ENCODE data around the gene CCDC171.
"Not testable (repeated sequence)": the region's sequence is repeated elsewhere in the genome, so short reads cannot be mapped to it uniquely, and the experiment has no call there.

CCDC171 gene

GRCh38 chr9:15699876-15700559 is 147.2 kb downstream of the CCDC171 start:
- DNase-seq = not testable (repeated sequence)

- DNase-seq = no peak
These were observed 154.2 kb downstream of the CCDC171 start for GRCh38 chr9:15707000-15707399.

- DNase-seq = no peak
These were observed 158.7 kb downstream of the CCDC171 start for GRCh38 chr9:15711531-15711930.

GRCh38 chr9:15711931-15712330 is 159.1 kb downstream of the CCDC171 start:
- no peak for DNase-seq

- no peak for DNase-seq
These were observed 161.9 kb downstream of the CCDC171 start for GRCh38 chr9:15714746-15715145.

- no peak for DNase-seq
These were observed 164.6 kb downstream of the CCDC171 start for GRCh38 chr9:15717290-15717967.

GRCh38 chr9:15718423-15718822 is 165.6 kb downstream of the CCDC171 start:
- no peak for DNase-seq

- DNase-seq = no peak
These were observed 168.0 kb downstream of the CCDC171 start for GRCh38 chr9:15720861-15721260.

- DNase-seq = no peak
These were observed 170.0 kb downstream of the CCDC171 start for GRCh38 chr9:15722888-15723287.

- no peak for DNase-seq
These were observed 171.2 kb downstream of the CCDC171 start for GRCh38 chr9:15724016-15724415.

GRCh38 chr9:15724612-15725011 is 171.8 kb downstream of the CCDC171 start:
- no peak for DNase-seq

GRCh38 chr9:15725953-15726352 is 173.1 kb downstream of the CCDC171 start:
- DNase-seq = no peak

GRCh38 chr9:15729507-15729906 is 176.7 kb downstream of the CCDC171 start:
- no peak for DNase-seq

GRCh38 chr9:15735083-15735857 is 182.4 kb downstream of the CCDC171 start:
- no peak for DNase-seq

GRCh38 chr9:15736569-15736968 is 183.7 kb downstream of the CCDC171 start:
- no peak for DNase-seq

- no peak for DNase-seq
These were observed 185.2 kb downstream of the CCDC171 start for GRCh38 chr9:15738011-15738410.

GRCh38 chr9:15741015-15741414 is 188.2 kb downstream of the CCDC171 start:
- DNase-seq = no peak

GRCh38 chr9:15743512-15743911 is 190.7 kb downstream of the CCDC171 start:
- no peak for DNase-seq

- DNase-seq = no peak
These were observed 191.4 kb downstream of the CCDC171 start for GRCh38 chr9:15744196-15744595.

- no peak for DNase-seq
These were observed 194.1 kb downstream of the CCDC171 start for GRCh38 chr9:15746905-15747304.

GRCh38 chr9:15755660-15756059 is 202.8 kb downstream of the CCDC171 start:
- no peak for DNase-seq

- DNase-seq = no peak
These were observed 208.7 kb downstream of the CCDC171 start for GRCh38 chr9:15761551-15761950.

- no peak for DNase-seq
These were observed 210.5 kb downstream of the CCDC171 start for GRCh38 chr9:15763371-15763770.

- DNase-seq = no peak
These were observed 211.3 kb downstream of the CCDC171 start for GRCh38 chr9:15764131-15764530.
